GM19438 (cell line): ENCODE results near the gene MBP.

Experiments used
- ATAC-seq: cut with Tn5 transposase; IDR thresholded peaks from one replicate; pipeline ENCODE4 v1.9.1; 2021; ENCODE audit warnings: low read depth; ENCODE audit not compliant: unreplicated experiment

The MBP gene

GRCh38 chr18:76931171-76931570, 201.4 kb downstream of the MBP start:
- ATAC-seq, result no peak
